B cell (primary cell): ENCODE measurements around the gene YBEY. TPM values are rescaled to one million over a fixed set of nuclear protein-coding genes. Genes with fewer than 3 reads are reported as not detected.

Source experiments
- ATAC-seq: fragments of 200-7000 bp; cut with Tn5 transposase; one replicate; pipeline ENCODE4 v1.10.0; 2021; ENCODE audit warnings: low read depth, mild to moderate bottlenecking, moderate number of reproducible peaks, moderate library complexity
- CTCF ChIA-PET: fragments of 350-600 bp; sonication (Branson Sonifier 250); formaldehyde crosslinking; loops from one replicate; lab custom pipeline; 2021; ENCODE audit warnings: antibody characterized with exemption, inconsistent platforms; lab: Charles Lee
- POLR2A ChIA-PET: fragments of 350-600 bp; sonication (Branson Sonifier 250); formaldehyde crosslinking; loops from one replicate; lab custom pipeline; 2021; ENCODE audit warnings: antibody characterized with exemption; lab: Charles Lee
- DNase-seq: peaks from one replicate; pipeline ENCODE4 v3.0.0; 2013
- H2AFZ ChIP-seq: 2 replicates; pipeline ENCODE4 v1.6.1; 2012; ENCODE audit warnings: mild to moderate bottlenecking, low read depth, low read length; ENCODE audit not compliant: insufficient read depth, poor library complexity, severe bottlenecking
- H3K27ac ChIP-seq, 2 donors: 1 replicate in 1 of 2; 2 replicates in 1 of 2; pipeline ENCODE4 v1.5.1; 2012 to 2013; ENCODE audit warnings: low read length in 2 of 2, mild to moderate bottlenecking in 2 of 2, moderate library complexity in 1 of 2
- H3K27me3 ChIP-seq, 4 experiments: fragments of 200-600 bp in 1 of 4; sonication (generic) in 1 of 4; replicated peaks in 1 of 4; 1 replicate in 2 of 4; 2 replicates in 2 of 4; pipeline versions ENCODE4 v1.6.1 to v1.7.0; 2013 to 2016; ENCODE audit warnings: low read length in 3 of 4, mild to moderate bottlenecking in 2 of 4, mixed read lengths in 1 of 4, moderate library complexity in 1 of 4; ENCODE audit not compliant: insufficient read depth in 4 of 4, control insufficient read depth in 3 of 4; ENCODE audit errors: control extremely low read depth in 1 of 4
- H3K36me3 ChIP-seq, 2 experiments: replicated peaks in 1 of 2; 1 replicate in 1 of 2; 2 replicates in 1 of 2; pipeline versions ENCODE4 v1.6.1 to v1.7.1; 2013; ENCODE audit warnings: low read length in 1 of 2; ENCODE audit not compliant: insufficient read depth in 2 of 2, control insufficient read depth in 1 of 2; ENCODE audit errors: control extremely low read depth in 1 of 2, extremely low read depth in 1 of 2
- H3K4me1 ChIP-seq, 2 donors: fragments of 200-600 bp in 1 of 2; sonication (generic) in 1 of 2; 1 replicate in 1 of 2; 2 replicates in 1 of 2; pipeline versions ENCODE4 v1.5.1 to v1.6.1; 2013 to 2017; ENCODE audit warnings: low read length in 2 of 2; ENCODE audit not compliant: control insufficient read depth in 2 of 2, insufficient read depth in 2 of 2
- H3K4me2 ChIP-seq: replicated peaks from 2 replicates; pipeline ENCODE3; 2012; ENCODE audit warnings: mild to moderate bottlenecking, low read depth, low read length; ENCODE audit not compliant: poor library complexity, severe bottlenecking
- H3K4me3 ChIP-seq, 5 experiments: fragments of 200-600 bp in 1 of 5; sonication (generic) in 1 of 5; 1 replicate in 3 of 5; 2 replicates in 2 of 5; pipeline versions ENCODE4 v1.5.1 to v1.7.0; 2011 to 2016; ENCODE audit warnings: low read length in 4 of 5, mild to moderate bottlenecking in 4 of 5, low read depth in 2 of 5, control low read depth in 1 of 5, moderate library complexity in 1 of 5; ENCODE audit not compliant: insufficient read depth in 1 of 5; ENCODE audit errors: control extremely low read depth in 1 of 5, extremely low read depth in 1 of 5
- H3K79me2 ChIP-seq: fragments of 200-600 bp; sonication (generic); one replicate; pipeline ENCODE4 v1.6.0; 2016; ENCODE audit warnings: low read length; ENCODE audit not compliant: control insufficient read depth, insufficient read depth
- H3K9ac ChIP-seq: fragments of 200-600 bp; sonication (generic); 2 replicates; pipeline ENCODE4 v1.6.1; 2017; ENCODE audit warnings: mild to moderate bottlenecking, low read length, moderate library complexity
- H3K9me3 ChIP-seq, 3 donors: one replicate each; pipeline versions ENCODE4 v1.6.1 to v1.7.1; 2013; ENCODE audit warnings: low read length in 2 of 3; ENCODE audit not compliant: control insufficient read depth in 2 of 3, insufficient read depth in 1 of 3; ENCODE audit errors: control extremely low read depth in 1 of 3
- H4K20me1 ChIP-seq: 2 replicates; pipeline ENCODE4 v1.6.0; 2012; ENCODE audit warnings: mild to moderate bottlenecking, low read length; ENCODE audit not compliant: insufficient read depth, control insufficient read depth, poor library complexity, severe bottlenecking
- H3K27ac Mint-ChIP-seq: one replicate; pipeline ENCODE4 v1.8.0; 2021; ENCODE audit warnings: mixed read lengths
- H3K27me3 Mint-ChIP-seq: one replicate; pipeline ENCODE4 v1.8.0; 2021; ENCODE audit warnings: mixed read lengths
- H3K4me1 Mint-ChIP-seq: one replicate; pipeline ENCODE4 v1.8.0; 2021; ENCODE audit warnings: mixed read lengths
- H3K4me3 Mint-ChIP-seq: one replicate; pipeline ENCODE4 v1.8.0; 2021; ENCODE audit warnings: mixed read lengths
- H3K9me3 Mint-ChIP-seq: one replicate; pipeline ENCODE4 v1.8.0; 2022; ENCODE audit warnings: mixed read lengths; ENCODE audit not compliant: insufficient read depth
- CTCF ChIP-seq: fragments of 200-600 bp; IDR thresholded peaks from one replicate; pipeline ENCODE4 v1.8.0; 2022; ENCODE audit warnings: antibody characterized with exemption, mild to moderate bottlenecking
- EZH2 ChIP-seq: IDR thresholded peaks from 2 replicates; pipeline ENCODE4 v1.6.1; 2012; ENCODE audit warnings: borderline replicate concordance, low read depth, mild to moderate bottlenecking, moderate library complexity, low read length; ENCODE audit not compliant: insufficient read depth, poor library complexity, severe bottlenecking
- WGBS: methylation state at CpG from one replicate; pipeline ENCODE4 v1.1.5; 2013; ENCODE audit warnings: missing lambda C conversion rate; ENCODE audit not compliant: insufficient coverage; 5-methylcytosine and 5-hydroxymethylcytosine counted together
- intact Hi-C: fragments of 100-400 bp; cut with micrococcal nuclease; formaldehyde crosslinking; loops from one replicate; pipeline ENCODE4 v1.10.0; 2022
- polyA plus RNA-seq: library from polyadenylated mRNA; depleted of rRNA; stranded (reverse); fragments of >200 nt; gene quantifications from 2 replicates; pipeline ENCODE4 v1.2.3, GENCODE V29; 2012
- total RNA-seq, 2 donors: library from RNA; stranded (reverse); fragments of 120-200 nt in 1 of 2; gene quantifications; 1 replicate in 1 of 2; 2 replicates in 1 of 2; pipeline versions ENCODE4 v1.2.3 to v1.2.4, GENCODE V29; 2013 to 2022

Gene YBEY
- total and polyA plus RNA-seq, 2 donors (not counting 1 experiment from before 2014, with no cell fraction given), result 15.0 to 21.6 TPM

GRCh38 chr21:46255166-46255565 lies 31.0 kb upstream of the YBEY start:
- no peak overlapping the region for H3K4me2 ChIP-seq
- H3K9ac ChIP-seq, result no peak overlapping the region
- no peaks in the 10 kb centered on the region for H3K9me3 Mint-ChIP-seq
- no peak for TF ChIP-seq EZH2
- TF ChIP-seq CTCF, result no peak
- no peaks in the 10 kb centered on the region for H3K27me3 Mint-ChIP-seq
- H3K9me3 ChIP-seq, result no peaks in the 10 kb centered on the region
- no peak overlapping the region for H2AFZ ChIP-seq
- ChIA-PET POLR2A (no interaction called here), CTCF (no interaction called here)
- H3K4me1 ChIP-seq, result peaks cover 17 to 25% of the 10 kb centered on the region in 2 donors
- H3K27ac ChIP-seq, result peak overlapping the region in 1 of 2 donors; percentile 87
- no peaks in the 10 kb centered on the region for H4K20me1 ChIP-seq
- ATAC-seq (no peak), DNase-seq (no peak)
- no peak overlapping the region for H3K4me3 Mint-ChIP-seq
- peaks cover 12% of the 10 kb centered on the region for H3K79me2 ChIP-seq
- H3K36me3 ChIP-seq, result peaks cover 1 to 83% of the 10 kb centered on the region in 2 experiments
- no peaks in the 10 kb centered on the region for H3K27me3 ChIP-seq
- H3K4me1 Mint-ChIP-seq, result peaks cover 30% of the 10 kb centered on the region
- intact Hi-C loops, result loop anchor here (2.0 kb wide), 1 partner anchor 26 kb away; the partner anchor contains the start of gene LSS
- WGBS, result over 99% methylated on average over 11 of the region's 11 CpGs
- H3K27ac Mint-ChIP-seq, result peak overlapping the region; percentile 90
- H3K4me3 ChIP-seq, result no peak overlapping the region

- H3K27me3 ChIP-seq, result no peaks in the 10 kb centered on the region
- H3K4me2 ChIP-seq, result no peak overlapping the region
- H3K9ac ChIP-seq, result no peak overlapping the region
- peaks cover 1 to 83% of the 10 kb centered on the region in 2 experiments for H3K36me3 ChIP-seq
- no peak overlapping the region for H3K27ac ChIP-seq
- ChIA-PET POLR2A (no interaction called here), CTCF (no interaction called here)
- peaks cover 17 to 25% of the 10 kb centered on the region in 2 donors for H3K4me1 ChIP-seq
- TF ChIP-seq EZH2 (no peak), CTCF (no peak)
- no peak overlapping the region for H3K4me3 ChIP-seq
- H3K4me1 Mint-ChIP-seq, result peaks cover 25% of the 10 kb centered on the region
- no peaks in the 10 kb centered on the region for H4K20me1 ChIP-seq
- H2AFZ ChIP-seq, result no peak overlapping the region
- H3K9me3 ChIP-seq, result no peaks in the 10 kb centered on the region
- ATAC-seq (no peak), DNase-seq (no peak)
- intact Hi-C loops, result loop anchor here (2.0 kb wide), 1 partner anchor 27 kb away; the partner anchor contains the start of gene LSS
- no peaks in the 10 kb centered on the region for H3K9me3 Mint-ChIP-seq
- 98% methylated on average over 6 of the region's 6 CpGs for WGBS
- H3K27me3 Mint-ChIP-seq, result no peaks in the 10 kb centered on the region
- peak overlapping the region; percentile 32 for H3K27ac Mint-ChIP-seq
- H3K79me2 ChIP-seq, result peaks cover 10% of the 10 kb centered on the region
- H3K4me3 Mint-ChIP-seq, result no peak overlapping the region
Observed at GRCh38 chr21:46255758-46256337, 30.3 kb upstream of the YBEY start.
